Occipital lobe (tissue), 2 donors: Measurements from ENCODE around the gene OCEL1. TPM values are rescaled to one million over a fixed set of nuclear protein-coding genes. Genes with fewer than 3 reads are reported as not detected.

Experiments used
- DNase-seq: peaks from one replicate; lab custom pipeline; 2025; lab: John Stamatoyannopoulos, UW
- total RNA-seq: library from RNA; depleted of rRNA; stranded (reverse); fragments of >200 nt; gene quantifications from one replicate; pipeline ENCODE4 v1.2.3, GENCODE V29; 2014

The OCEL1 gene
- total RNA-seq, 1 donor from 2014 or later, result 1.4 TPM

DNA sequence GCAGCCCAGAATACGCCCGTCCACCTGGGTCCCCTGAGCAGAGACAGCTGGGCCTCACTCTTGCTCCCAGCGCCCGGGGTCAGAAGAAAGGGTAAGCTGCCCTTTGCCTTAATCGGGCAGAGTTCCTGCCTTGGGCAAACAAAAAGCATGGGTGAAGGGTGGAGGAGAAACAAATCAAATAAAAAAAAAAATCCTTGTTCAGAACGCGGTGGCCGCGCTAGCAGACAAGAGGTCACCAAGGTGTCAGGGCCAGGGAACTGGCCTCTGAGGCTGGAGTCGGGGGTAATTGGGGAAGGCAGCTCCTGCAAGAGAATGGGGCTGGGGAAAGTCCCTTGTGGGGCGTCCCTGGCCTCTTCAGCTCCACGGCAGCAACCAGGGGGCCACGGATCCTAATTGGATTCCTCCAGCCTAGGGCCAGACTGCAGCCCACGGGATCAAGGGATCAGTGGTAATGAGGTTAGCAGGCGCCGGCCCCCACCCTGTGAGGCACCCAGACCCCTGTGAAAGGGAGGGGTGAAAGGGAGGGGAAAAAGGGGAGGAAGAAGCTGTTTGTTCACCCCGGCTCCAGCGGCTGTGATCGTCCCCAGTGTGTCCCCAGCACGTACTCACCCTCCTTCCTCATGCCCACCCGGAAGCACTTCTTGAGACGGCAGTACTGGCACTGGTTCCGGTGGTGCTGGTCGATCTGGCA lies 14.2 kb downstream of the OCEL1 start:
- no peak for DNase-seq

DNA sequence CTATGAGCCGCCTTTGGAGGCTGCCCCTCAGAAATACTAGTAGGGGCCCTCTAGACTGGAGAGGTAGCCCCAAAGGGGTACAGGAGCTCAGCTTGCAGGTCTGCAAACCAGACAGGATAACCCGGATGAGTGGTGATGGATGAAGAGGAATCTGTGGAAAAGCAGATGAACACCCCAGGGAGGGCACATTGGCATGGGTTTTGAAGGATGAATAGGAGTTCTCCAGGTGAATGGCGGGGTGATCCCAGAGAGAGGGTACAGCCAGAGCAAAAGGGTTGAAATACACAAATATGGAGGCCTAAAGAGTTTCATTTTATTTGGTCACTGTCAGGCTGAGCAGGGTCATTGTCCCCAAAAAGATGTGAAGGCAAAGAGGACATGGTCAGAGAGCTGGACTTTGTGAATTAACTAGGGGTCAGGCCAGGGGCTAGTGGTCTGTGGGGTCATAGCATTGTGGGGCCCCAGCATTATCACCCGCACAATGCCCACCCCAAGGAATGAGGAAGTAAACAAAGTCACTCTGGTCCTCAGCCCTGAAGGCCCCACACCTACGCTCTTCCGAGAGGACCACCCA lies 14.9 kb downstream of the OCEL1 start:
- DNase-seq, result no peak

DNA sequence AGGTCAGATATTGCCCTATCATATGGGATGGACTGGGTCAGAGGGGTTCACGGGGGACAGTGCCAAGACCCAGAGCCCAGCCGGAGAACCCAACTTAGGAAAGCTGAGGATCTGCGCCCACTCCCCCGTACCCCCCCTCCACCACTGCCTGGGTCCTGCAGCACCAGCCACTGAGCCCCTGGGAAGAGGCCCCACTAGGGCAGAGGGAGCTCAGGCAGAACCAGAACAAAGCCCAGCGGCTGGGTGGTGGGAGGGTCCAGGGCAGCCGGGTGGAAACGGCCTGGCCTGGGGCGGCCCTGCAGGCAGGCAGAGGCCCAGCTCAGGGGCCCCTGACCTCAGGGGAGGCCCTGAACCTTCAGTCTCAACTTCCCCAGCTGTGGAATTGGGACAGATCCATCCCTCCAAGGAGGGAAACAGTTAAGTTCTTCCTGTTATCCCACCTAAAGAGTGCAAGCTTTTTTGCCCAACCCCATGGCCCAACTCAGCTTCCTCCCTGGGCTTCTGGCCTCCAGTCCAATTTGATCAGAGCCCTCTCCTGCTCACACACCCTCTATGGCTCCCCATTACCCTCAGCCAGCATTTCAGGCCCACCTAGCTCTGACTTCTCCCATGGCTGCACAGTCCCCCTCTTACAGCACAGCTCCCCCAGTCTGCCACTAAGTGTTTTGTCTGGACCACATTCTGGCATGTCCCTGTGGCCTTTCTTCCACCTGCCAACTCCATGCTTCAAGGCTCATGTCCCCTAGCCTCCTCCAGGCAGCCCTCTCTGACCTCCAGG lies 16.6 kb downstream of the OCEL1 start:
- DNase-seq, result no peak

DNA sequence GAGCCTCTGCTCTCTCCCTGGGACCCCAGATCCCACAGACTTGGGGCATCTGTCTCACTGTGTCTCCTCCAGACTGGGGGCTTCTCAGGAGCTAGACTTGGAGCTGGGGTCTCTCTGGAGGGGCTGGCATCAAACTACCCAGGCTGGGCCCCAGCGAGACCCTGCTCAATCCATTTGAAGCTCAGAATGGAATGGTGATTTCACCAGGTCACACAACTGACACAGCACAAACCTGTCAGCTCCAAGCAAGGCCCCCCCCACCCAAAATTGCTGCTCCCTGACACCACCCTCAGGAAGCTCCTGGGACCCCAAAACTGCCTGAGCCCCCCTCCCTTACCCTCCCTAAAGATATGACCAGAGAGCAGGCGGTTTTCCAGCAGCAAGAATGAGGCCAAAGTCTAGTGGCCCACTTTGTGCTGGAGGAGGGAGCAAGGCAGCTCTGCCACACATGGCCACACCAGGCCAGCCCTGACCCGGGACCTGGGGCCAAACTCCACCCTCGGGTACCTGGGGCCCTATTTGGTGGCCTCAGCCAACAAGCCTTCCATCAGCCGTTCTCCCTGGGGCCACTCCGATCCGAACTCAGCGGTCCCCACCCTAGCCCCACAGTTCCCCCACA lies 17.3 kb downstream of the OCEL1 start:
- no peak for DNase-seq

DNA sequence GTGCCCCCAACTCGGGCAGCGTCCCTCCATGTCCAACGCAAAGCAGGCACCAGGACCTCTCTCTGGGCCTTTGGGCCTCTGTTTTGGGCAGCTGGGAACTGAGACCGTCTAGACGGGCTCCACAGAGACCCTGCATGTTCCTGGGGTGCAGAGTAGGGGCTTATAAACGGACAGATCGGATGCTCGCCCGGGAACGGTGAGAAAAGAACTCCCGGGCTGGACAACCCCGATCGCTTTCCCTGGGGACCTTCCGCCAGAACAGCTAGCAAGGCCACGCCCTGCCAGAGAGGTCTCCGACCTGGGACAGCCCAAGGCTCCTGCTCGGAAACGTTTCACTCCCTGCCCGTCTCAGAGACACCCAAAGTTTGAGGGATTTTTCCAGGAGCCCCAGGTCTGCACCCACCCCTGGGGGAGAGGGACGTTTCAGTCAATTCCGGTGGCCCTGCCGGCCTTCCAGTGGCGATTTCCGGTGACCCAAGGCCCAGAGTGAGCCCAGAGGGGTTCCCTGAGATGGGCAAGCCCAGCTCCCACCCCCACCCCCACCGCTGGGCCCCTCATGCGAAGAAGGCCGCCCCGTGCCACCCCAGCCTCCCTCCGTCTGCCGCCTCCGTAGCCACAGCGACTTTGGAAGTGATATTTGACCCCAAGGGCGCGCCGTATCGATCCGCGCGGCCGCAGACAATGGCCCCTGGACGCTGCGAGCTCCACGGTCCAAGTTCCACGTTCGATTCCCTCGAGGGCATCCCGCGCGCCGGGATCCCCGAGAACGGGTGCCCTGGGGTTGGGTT lies 18.0 kb downstream of the OCEL1 start:
- DNase-seq, result no peak

DNA sequence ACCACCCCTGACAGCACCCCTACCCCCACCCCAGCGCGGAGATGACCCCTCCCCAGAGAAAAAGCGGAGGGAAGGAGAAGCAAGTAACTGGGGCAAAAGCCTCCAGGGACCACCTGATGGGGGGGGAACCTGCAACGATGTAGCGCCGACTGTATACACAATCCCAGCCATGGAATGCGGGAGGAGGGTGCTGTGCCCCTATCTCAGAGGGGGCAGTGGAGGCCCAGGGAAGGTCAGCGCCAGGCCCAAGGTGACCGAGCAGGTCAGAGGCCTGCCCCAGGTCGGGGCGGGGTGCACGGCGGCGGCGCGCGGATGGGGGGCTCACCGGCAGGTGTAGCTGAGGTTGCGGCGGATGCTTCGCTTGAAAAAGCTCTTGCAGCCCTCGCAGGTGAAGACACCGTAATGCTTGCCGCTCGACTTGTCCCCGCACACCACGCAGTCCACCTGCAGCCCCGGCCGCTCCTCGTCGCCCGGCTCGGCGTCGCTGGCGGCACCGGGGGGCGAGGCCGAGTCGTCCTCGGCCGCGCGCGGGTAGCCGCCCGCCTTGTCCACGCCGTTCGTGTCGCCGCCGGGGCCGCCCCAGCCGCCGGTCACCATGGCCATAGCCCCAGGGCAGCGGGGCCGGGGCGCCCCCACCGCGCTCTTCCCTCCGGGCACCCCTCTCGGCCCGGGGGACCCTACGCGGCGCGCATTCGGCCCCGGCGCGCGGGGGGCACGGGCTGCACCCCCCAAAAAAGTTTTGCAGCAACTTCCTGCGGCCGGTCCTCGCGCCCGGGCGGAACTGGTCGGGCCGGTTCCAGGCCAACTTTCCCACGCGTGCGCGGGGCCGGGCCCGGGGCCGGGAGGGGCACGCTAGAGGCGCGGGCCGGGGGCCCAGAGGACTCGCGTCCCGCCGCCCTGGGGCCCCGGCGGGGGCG lies 18.9 kb downstream of the OCEL1 start:
- DNase-seq, result no peak

DNA sequence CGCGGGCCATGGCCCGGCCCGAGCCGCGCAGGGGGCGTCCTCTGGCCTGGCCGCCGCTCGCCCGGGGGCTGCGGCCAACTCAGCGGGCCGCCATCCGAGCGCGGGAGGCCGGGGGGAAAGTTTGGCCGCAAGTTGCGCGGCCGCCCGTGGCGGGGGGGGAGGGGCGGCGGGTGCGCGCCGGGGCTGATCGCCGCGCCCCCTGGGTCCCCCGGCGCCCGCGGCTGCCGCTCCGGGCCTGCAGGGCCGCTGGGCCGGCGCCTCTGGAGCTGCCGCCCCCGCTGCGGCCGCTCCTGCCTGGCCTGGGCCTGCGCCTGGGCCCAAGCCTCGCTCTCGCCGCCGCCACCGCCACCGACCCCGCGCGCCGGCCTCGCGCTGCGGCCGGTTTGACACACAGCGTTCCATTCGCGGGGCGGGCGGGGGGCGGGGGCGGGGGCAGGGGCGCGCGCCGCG lies 19.5 kb downstream of the OCEL1 start, which contains the start of gene NR2F6:
TSS of gene NR2F6 (minus strand) at position 385 of the 450 bp plus-strand sequence. CDS start 699 bp downstream, outside the sequence.
- DNase-seq, result no peak

DNA sequence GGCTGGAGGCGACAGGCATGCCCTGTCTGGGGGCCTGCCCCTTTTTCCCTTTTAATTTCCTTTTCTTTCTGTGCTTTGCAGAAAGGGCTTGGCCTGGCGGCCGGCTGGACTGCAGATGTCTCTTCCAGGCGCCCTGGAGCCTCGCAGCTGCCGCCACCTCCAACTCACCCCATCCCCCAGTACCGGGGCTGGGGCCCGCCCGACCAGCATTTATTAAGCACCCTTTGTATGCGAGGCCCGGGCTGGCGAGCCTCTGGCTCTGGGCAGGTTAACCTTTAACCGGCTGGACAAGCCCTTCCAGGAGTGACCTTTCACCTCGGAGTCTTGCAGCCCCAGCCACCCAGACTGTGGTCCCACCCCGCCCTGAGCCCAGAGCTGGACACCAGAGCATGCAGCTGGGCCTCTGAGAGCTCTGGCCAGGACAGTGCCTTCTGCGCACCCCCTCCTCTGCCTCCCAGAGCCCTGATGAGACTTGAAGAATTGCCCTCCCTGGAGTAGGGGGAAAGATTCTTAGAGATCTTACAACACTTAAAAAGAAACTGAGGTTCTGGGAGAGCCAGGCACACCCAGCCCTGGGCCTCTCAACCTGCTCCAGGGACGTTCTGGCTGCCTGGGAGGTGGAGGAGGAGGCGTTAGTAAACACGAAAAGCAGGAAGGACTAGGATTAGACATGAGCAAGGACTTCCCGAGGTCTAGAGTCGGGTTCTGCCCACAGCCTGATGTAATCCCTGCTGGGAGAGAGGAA lies 20.8 kb downstream of the OCEL1 start:
- DNase-seq, result no peak

DNA sequence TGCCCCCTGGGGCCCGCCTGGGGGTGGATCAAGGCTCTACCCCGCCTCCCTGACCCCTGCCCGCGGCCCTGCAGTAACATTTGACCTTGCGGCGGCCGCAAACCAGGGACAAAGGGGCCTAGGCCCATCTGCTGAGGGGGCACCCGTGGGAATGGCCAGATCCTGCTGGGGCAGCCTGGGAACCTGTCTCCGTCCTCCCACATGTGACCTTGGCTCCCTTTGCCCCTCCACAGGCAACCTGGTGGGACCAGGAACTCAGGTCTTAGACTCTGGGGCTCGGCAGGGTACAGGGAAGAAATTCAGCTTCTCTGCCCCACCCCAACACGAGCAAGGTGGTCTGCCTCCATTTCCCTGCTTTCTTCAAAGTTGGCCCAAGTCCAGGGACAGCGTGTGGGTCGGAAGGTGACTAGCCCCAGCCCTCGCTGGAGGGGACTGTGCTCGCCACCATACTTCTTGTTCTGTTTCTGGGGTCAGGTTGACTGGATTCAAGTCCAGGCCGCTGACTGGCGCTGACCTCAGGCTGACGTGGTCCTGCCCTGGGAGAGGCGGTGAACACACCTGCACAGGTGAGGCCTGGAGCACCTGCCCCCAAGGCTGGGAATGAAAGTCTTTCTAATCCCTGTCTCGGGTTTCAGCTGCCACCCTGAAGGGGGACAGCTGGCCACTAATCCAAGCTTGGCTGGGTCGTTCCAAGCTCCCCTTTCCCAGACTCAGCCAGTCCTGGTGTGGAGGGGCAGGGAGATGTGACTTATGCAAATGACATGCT lies 22.2 kb downstream of the OCEL1 start:
- no peak for DNase-seq

DNA sequence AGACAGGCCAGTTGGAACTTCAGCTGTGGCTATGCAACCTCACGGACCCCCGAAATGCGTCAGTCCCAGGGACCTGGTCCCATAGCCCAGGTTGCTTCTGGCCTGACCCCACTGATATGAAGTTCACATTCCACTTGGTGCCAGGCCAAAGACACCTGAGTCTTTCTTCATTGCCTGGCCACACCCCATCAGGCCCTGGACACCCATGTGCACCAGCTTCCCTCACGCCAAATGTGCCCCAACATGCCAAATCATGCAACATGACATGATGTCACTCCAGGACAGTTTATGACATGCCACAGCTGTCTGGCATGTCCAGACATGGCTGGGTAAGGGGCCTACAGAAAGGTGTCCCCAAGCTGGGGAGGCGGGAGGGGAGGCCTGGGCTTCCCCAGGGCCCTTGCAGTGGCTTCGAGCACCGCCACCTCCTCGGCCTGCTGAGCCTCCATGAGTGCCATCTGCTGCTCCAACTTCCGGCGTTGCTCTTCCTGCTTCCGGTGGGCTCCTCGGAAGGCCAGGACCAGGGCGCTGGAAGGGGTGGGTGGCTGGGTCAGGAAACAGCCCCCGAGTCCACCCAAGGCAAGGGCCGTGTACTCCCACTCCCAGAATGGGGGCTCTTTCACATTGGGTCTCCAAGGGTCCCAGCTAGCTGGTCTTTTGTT lies 24.0 kb downstream of the OCEL1 start:
- DNase-seq, result no peak

DNA sequence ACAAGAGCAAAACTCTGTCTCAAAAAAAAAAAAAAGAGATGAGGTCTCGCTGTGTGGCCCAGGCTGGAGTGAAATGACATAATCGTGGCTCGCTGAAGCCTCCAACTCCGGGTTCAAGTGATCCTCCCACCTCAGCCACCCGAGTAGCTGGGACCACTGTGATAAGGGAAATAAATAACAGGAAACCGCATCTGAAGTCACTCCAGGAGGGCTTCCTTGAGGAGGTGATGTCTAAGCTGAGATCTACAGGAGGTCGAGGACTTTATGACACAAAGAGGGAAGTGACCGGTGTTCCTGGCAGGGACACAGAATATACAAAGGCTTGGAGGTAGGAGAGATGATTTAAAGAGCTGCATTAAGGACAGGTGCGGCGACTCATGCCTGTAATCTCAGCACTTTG lies 28.6 kb downstream of the OCEL1 start:
- DNase-seq, result no peak

DNA sequence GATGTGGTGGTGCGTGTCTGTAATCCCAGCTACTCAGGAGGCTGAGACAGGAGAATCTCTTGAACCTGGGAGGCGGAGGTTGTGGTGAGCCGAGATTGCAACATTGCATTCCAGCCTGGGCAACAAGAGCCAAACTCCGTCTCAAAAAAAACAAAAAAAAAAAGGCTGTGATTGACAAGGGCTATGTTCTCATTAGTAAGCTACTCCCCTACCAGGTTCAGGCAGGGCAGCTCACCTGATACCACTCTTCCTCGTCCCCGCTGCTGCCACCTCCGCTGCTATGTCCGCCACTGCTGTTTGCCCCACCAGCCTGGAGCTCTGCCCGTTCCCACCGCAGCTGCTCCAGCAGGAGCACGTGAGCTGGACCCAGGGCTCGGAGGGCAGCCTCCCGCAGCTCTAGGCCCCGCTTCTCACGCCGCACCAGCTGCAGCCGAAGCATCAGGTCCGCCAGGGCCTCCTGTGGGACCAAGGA lies 29.2 kb downstream of the OCEL1 start:
- no peak for DNase-seq

DNA sequence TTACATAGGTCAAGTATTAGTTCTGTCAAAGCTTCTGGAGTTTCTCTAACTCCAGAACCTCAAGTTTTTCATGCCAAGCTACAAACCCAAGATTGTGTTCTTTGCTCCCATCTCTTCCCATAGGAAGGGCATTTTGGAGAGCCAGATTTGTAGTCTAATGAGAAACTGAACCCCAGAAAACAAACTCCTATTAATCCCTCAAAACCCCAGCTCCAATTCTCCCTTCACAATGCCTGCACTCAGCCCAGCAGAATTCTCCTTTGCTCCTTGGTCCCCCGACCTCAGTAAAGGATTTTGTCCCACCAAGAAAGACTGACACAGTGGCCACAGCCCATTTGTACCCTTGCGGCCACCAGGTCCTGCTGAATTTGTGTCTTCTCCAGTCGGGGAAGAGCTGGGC lies 30.1 kb downstream of the OCEL1 start:
- no peak for DNase-seq

DNA sequence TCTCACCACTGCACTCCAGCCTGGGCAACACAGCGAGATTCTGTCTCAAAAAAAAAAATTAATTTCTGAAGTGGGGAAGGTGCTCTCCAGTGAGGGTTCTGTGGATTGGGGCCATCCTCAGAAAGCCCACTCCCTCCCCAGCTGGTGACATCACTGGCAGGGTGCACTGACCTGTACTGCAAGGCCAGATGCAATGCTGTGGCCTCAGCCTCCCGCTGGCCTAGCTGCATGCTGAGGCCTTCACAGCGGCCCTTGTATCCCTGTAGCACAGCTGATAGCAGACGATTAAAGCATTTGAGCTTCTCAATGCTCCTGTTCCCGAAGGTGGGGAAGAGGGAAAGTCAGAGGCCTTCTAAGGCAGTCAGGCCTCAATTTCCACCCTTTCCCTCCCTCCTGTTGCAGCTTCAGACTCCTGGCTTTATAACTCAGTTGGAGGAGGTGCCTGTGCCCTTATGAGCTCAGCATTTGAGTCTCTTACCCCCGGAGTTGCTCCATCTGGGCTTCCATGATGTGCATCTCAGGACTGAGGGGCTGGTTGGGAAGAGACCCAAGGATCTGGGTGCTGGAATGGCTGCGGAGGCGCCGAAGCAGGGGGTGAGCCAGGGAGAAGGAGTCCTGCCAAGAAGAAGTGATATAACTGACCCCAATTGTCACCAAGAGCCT lies 33.2 kb downstream of the OCEL1 start:
- DNase-seq, result no peak

DNA sequence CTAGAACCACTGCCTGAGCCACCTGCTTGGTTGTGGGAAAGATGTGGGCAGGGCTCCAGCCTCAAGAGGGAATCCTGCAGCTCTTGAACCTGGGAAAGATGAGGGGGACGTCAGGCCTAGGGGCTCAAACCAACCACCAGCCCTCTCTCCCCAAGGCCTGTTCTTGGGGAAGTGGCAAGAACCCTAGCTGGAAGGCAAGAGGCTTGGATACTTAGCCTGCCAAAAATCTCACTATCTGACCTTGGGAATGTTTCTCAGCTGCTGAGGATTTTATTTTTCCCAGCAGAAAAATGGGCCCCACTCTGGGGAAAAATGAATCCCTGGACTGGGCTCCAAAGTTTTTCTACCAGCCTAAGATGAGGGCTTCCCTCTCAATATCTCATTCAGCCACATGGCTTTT lies 33.9 kb downstream of the OCEL1 start:
- DNase-seq, result no peak

DNA sequence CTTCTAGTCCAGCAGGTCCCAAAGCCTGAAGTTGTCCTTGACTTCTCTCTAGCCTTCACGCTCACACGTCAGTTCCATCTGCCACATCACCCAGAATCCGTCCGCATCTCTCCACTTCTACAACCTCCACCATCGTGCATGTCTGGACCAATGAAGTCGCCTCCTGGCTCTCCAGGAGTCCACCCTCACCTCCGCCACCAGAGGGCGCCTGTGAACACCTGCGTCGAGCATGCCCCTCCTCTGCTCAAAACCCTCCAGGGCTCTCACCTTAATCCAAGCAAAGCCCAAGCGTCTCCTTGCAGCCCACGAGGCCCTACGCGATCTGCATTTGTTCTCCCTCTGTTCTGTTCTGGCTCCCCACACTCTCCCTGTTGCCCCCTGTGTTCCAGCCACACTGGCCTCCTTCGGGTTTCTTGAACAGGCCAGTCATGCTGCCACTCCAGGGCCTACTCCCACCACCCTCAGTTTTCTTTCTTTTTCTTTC lies 34.9 kb downstream of the OCEL1 start:
- DNase-seq, result no peak

DNA sequence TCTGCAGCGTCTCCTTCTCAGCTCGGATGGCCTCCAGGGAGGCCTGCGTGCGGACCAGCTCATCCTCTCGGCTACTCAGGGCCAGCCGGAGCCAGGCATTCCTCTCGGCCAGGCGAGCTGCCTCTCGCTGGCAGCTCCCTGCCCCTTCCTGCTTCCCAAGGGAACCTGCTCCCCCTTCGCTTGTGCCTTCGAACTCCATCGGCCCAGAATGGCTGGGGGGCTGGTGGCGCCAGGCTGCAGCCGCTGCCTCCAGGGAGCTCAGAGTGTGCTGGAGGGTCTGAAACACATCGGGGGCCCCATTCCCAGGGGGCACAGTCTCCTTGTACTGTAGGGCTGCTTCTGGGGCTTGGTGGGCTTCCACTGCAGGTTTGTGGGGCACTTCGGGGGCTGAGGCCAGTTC lies 36.5 kb downstream of the OCEL1 start:
- no peak for DNase-seq
